OCI-M2 (cell line): ENCODE results near the gene KRTAP9-9.
"Not testable (repeated sequence)": the region's sequence is repeated elsewhere in the genome, so short reads cannot be mapped to it uniquely, and the experiment has no call there.

Experiments
- DNase-seq: peaks from one replicate; lab custom pipeline; 2025; ENCODE audit not compliant: unreplicated experiment; lab: John Stamatoyannopoulos, UW

The KRTAP9-9 gene

GRCh38 chr17:41264599-41264998 lies 9.4 kb downstream of the KRTAP9-9 start:
- DNase-seq, result no peak

GRCh38 chr17:41265078-41265477 lies 9.9 kb downstream of the KRTAP9-9 start, which contains the start of gene KRTAP9-6:
Gene KRTAP9-6, plus strand, starts transcription at chr17:41265378. Its CDS starts 0 bp downstream, at chr17:41265378.
- DNase-seq, result no peak

- no peak for DNase-seq
Observed at GRCh38 chr17:41267711-41268110, 12.5 kb downstream of the KRTAP9-9 start.

- DNase-seq, result not testable (repeated sequence)
Observed at GRCh38 chr17:41271323-41271722, 16.1 kb downstream of the KRTAP9-9 start.

GRCh38 chr17:41271858-41272257 lies 16.7 kb downstream of the KRTAP9-9 start:
- DNase-seq, result no peak

- DNase-seq, result not testable (repeated sequence)
Observed at GRCh38 chr17:41275648-41276190, 20.5 kb downstream of the KRTAP9-9 start, which contains the start of gene KRTAP9-7. Gene KRTAP9-7, plus strand, starts transcription at chr17:41275698. Its CDS starts 0 bp downstream, at chr17:41275698.

- no peak for DNase-seq
Observed at GRCh38 chr17:41278176-41278955, 23.2 kb downstream of the KRTAP9-9 start.

GRCh38 chr17:41284043-41284442 lies 28.9 kb downstream of the KRTAP9-9 start:
- no peak for DNase-seq

- DNase-seq, result no peak
Observed at GRCh38 chr17:41284546-41284945, 29.4 kb downstream of the KRTAP9-9 start.

GRCh38 chr17:41287050-41287449 lies 31.9 kb downstream of the KRTAP9-9 start:
- no peak for DNase-seq

- no peak for DNase-seq
Observed at GRCh38 chr17:41294016-41294415, 38.8 kb downstream of the KRTAP9-9 start.

GRCh38 chr17:41296846-41297245 lies 41.7 kb downstream of the KRTAP9-9 start:
- no peak for DNase-seq

GRCh38 chr17:41298458-41299135 lies 43.4 kb downstream of the KRTAP9-9 start:
- no peak for DNase-seq

- DNase-seq, result no peak
Observed at GRCh38 chr17:41301204-41301790, 46.1 kb downstream of the KRTAP9-9 start.

GRCh38 chr17:41301916-41302901 lies 47.0 kb downstream of the KRTAP9-9 start, which contains the start of gene KRTAP29-1:
Gene KRTAP29-1, minus strand, starts transcription at chr17:41302851. Its CDS starts 0 bp downstream, at chr17:41302851.
- no peak for DNase-seq

- no peak for DNase-seq
Observed at GRCh38 chr17:41302981-41303380, 47.8 kb downstream of the KRTAP9-9 start.

- DNase-seq, result no peak
Observed at GRCh38 chr17:41304091-41304490, 48.9 kb downstream of the KRTAP9-9 start.
